Stimulated activated CD8-positive, alpha-beta memory T cell treated with anti-CD3 and anti-CD28 coated beads, Interleukin-12 subunit alpha, Interleukin-12 subunit beta, amount 100 ng/mL, for 24 hours (primary cell): ENCODE data around the gene VWA5B1.
"Not testable (repeated sequence)": the region's sequence is repeated elsewhere in the genome, so short reads cannot be mapped to it uniquely, and the experiment has no call there.

ENCODE experiments used
- DNase-seq: peaks from one replicate; pipeline ENCODE4 v3.0.0-alpha.2; 2020; ENCODE audit errors: extremely low read depth

VWA5B1 gene

GRCh38 chr1:20279509-20279908 lies 11.2 kb upstream of the VWA5B1 start:
- no peak for DNase-seq

- no peak for DNase-seq
These were observed 10.3 kb upstream of the VWA5B1 start for GRCh38 chr1:20280341-20280740.

- DNase-seq = no peak
These were observed 9.8 kb upstream of the VWA5B1 start for GRCh38 chr1:20280906-20281305.

GRCh38 chr1:20281801-20282200 lies 8.9 kb upstream of the VWA5B1 start:
- DNase-seq = no peak

- DNase-seq = no peak
These were observed 8.1 kb upstream of the VWA5B1 start for GRCh38 chr1:20282533-20282932.

GRCh38 chr1:20284046-20284445 lies 6.6 kb upstream of the VWA5B1 start:
- DNase-seq = no peak

- DNase-seq = no peak
These were observed 6.0 kb upstream of the VWA5B1 start for GRCh38 chr1:20284625-20285024.

- no peak for DNase-seq
These were observed 5.2 kb upstream of the VWA5B1 start for GRCh38 chr1:20285510-20285909.

GRCh38 chr1:20287696-20288095 lies 3.0 kb upstream of the VWA5B1 start:
- not testable (repeated sequence) for DNase-seq

GRCh38 chr1:20291645-20292084 lies 990 bp downstream of the VWA5B1 start:
- DNase-seq = no peak

- DNase-seq = no peak
These were observed 8.0 kb downstream of the VWA5B1 start for GRCh38 chr1:20298626-20299025.

GRCh38 chr1:20301463-20302107 lies 10.9 kb downstream of the VWA5B1 start:
- no peak for DNase-seq

- DNase-seq = no peak
These were observed 11.4 kb downstream of the VWA5B1 start for GRCh38 chr1:20302108-20302471.

GRCh38 chr1:20307026-20307425 lies 16.4 kb downstream of the VWA5B1 start:
- no peak for DNase-seq

GRCh38 chr1:20308569-20308968 lies 17.9 kb downstream of the VWA5B1 start:
- no peak for DNase-seq

- no peak for DNase-seq
These were observed 20.6 kb downstream of the VWA5B1 start for GRCh38 chr1:20311289-20311688.

- no peak for DNase-seq
These were observed 21.6 kb downstream of the VWA5B1 start for GRCh38 chr1:20312310-20312709.

- no peak for DNase-seq
These were observed 22.1 kb downstream of the VWA5B1 start for GRCh38 chr1:20312818-20313217.

GRCh38 chr1:20317471-20317870 lies 26.8 kb downstream of the VWA5B1 start:
- DNase-seq = no peak

GRCh38 chr1:20318521-20318920 lies 27.8 kb downstream of the VWA5B1 start:
- no peak for DNase-seq

- no peak for DNase-seq
These were observed 28.3 kb downstream of the VWA5B1 start for GRCh38 chr1:20318971-20319370.

GRCh38 chr1:20319456-20320220 lies 29.0 kb downstream of the VWA5B1 start:
- DNase-seq = no peak

- no peak for DNase-seq
These were observed 30.0 kb downstream of the VWA5B1 start for GRCh38 chr1:20320704-20321103.

GRCh38 chr1:20321573-20321972 lies 30.9 kb downstream of the VWA5B1 start:
- no peak for DNase-seq
